ENCODE results near the gene ARID5B. TPM values are rescaled to one million over a fixed set of nuclear protein-coding genes. Genes with fewer than 3 reads are reported as not detected.

Gene ARID5B
- polyA plus RNA-seq, 1 donor from 2014 or later = 2.1 TPM

GRCh38 chr10:62052276-62052675, 150.8 kb downstream of the ARID5B start:
- TF ChIP-seq MXI1 (conservative IDR thresholded peaks at IDR 0.05; ENCODE audit: poor library complexity, severe bottlenecking) = no peak
- TF ChIP-seq REST (IDR thresholded peaks at IDR 0.05; ENCODE audit: borderline replicate concordance) = no peak
- no peak for TF ChIP-seq RAD21 (conservative IDR thresholded peaks at IDR 0.05)
- TF ChIP-seq EZH2 (IDR thresholded peaks at IDR 0.05; ENCODE audit: borderline replicate concordance, insufficient read depth, low read length, poor library complexity, severe bottlenecking) = no peak
- no peak for TF ChIP-seq SMC3 (conservative IDR thresholded peaks at IDR 0.05; ENCODE audit: poor library complexity)
- no peak overlapping the region for H3K4me3 ChIP-seq (ENCODE audit: low read length)
- H3K36me3 ChIP-seq (ENCODE audit: insufficient read depth, low read length) = no peaks in the 10 kb centered on the region
- H3F3A ChIP-seq (ENCODE audit: insufficient read depth, low read length, poor library complexity, severe bottlenecking) = peaks cover 4% of the 10 kb centered on the region
- no peaks in the 10 kb centered on the region for H3K79me2 ChIP-seq (replicated peaks; ENCODE audit: insufficient read depth, low read length)
- H3K9me2 ChIP-seq (ENCODE audit: insufficient read depth, low read length) = no peaks in the 10 kb centered on the region
- no peak overlapping the region for H2AFZ ChIP-seq (ENCODE audit: low read depth, low read length)
- no peak overlapping the region for H3K27ac ChIP-seq (ENCODE audit: low read length)
- no peak overlapping the region for H3K4me2 ChIP-seq (ENCODE audit: low read length)
- no peaks in the 10 kb centered on the region for H3K27me3 ChIP-seq (ENCODE audit: insufficient read depth, low read depth, low read length)
- no peaks in the 10 kb centered on the region for H3K9me3 ChIP-seq (ENCODE audit: low read length)
- no peak overlapping the region for H3K9ac ChIP-seq (ENCODE audit: low read length)
- no peaks in the 10 kb centered on the region for H4K20me1 ChIP-seq (ENCODE audit: insufficient read depth)

GRCh38 chr10:62053860-62054259, 152.4 kb downstream of the ARID5B start:
- H3K9ac ChIP-seq (ENCODE audit: low read length) = no peak overlapping the region
- no peaks in the 10 kb centered on the region for H3K36me3 ChIP-seq (ENCODE audit: insufficient read depth, low read length)
- H3F3A ChIP-seq (ENCODE audit: insufficient read depth, low read length, poor library complexity, severe bottlenecking) = peaks cover 4% of the 10 kb centered on the region
- H3K4me3 ChIP-seq (ENCODE audit: low read length) = no peak overlapping the region
- no peaks in the 10 kb centered on the region for H3K27me3 ChIP-seq (ENCODE audit: insufficient read depth, low read depth, low read length)
- H3K27ac ChIP-seq (ENCODE audit: low read length) = no peak overlapping the region
- H4K20me1 ChIP-seq (ENCODE audit: insufficient read depth) = no peaks in the 10 kb centered on the region
- TF ChIP-seq TAF1 (IDR thresholded peaks at IDR 0.05; ENCODE audit: low read depth) (no peak), SMC3 (conservative IDR thresholded peaks at IDR 0.05; ENCODE audit: poor library complexity) (no peak), CTCF (IDR thresholded peaks at IDR 0.05; ENCODE audit: poor library complexity, severe bottlenecking) (no peak)
- H3K9me3 ChIP-seq (ENCODE audit: low read length) = no peaks in the 10 kb centered on the region
- H3K4me2 ChIP-seq (ENCODE audit: low read length) = no peak overlapping the region
- H3K79me2 ChIP-seq (replicated peaks; ENCODE audit: insufficient read depth, low read length) = no peaks in the 10 kb centered on the region
- no peak overlapping the region for H2AFZ ChIP-seq (ENCODE audit: low read depth, low read length)
- no peaks in the 10 kb centered on the region for H3K9me2 ChIP-seq (ENCODE audit: insufficient read depth, low read length)

- Histone ChIP-seq H3K4me3 (ENCODE audit: low read length) (no peak overlapping the region), H3K27ac (ENCODE audit: low read length) (no peak overlapping the region), H3K79me2 (replicated peaks; ENCODE audit: insufficient read depth, low read length) (no peaks in the 10 kb centered on the region)
These were observed 152.9 kb downstream of the ARID5B start for GRCh38 chr10:62054408-62054807.

More at GRCh38 chr10:62054408-62054807, 152.9 kb downstream of the ARID5B start:
- no peaks in the 10 kb centered on the region for H3K9me3 ChIP-seq (ENCODE audit: low read length)
- peaks cover 2% of the 10 kb centered on the region for H3F3A ChIP-seq (ENCODE audit: insufficient read depth, low read length, poor library complexity, severe bottlenecking)
- no peak overlapping the region for H3K9ac ChIP-seq (ENCODE audit: low read length)
- no peak for TF ChIP-seq TAF1 (IDR thresholded peaks at IDR 0.05; ENCODE audit: low read depth)
- TF ChIP-seq EP300 (conservative IDR thresholded peaks at IDR 0.05; ENCODE audit: poor library complexity, severe bottlenecking) = no peak
- TF ChIP-seq MXI1 (conservative IDR thresholded peaks at IDR 0.05; ENCODE audit: poor library complexity, severe bottlenecking) = no peak
- TF ChIP-seq RAD21 (conservative IDR thresholded peaks at IDR 0.05) = no peak
- no peak for TF ChIP-seq POLR2AphosphoS5 (IDR thresholded peaks at IDR 0.05)
- TF ChIP-seq SMC3 (conservative IDR thresholded peaks at IDR 0.05; ENCODE audit: poor library complexity) = no peak
- TF ChIP-seq REST (IDR thresholded peaks at IDR 0.05; ENCODE audit: borderline replicate concordance) = no peak
- TF ChIP-seq EZH2 (IDR thresholded peaks at IDR 0.05; ENCODE audit: borderline replicate concordance, insufficient read depth, low read length, poor library complexity, severe bottlenecking) = no peak
- no peak for TF ChIP-seq CTCF (IDR thresholded peaks at IDR 0.05; ENCODE audit: poor library complexity, severe bottlenecking)
- H3K9me2 ChIP-seq (ENCODE audit: insufficient read depth, low read length) = no peaks in the 10 kb centered on the region
- no peaks in the 10 kb centered on the region for H4K20me1 ChIP-seq (ENCODE audit: insufficient read depth)
- H2AFZ ChIP-seq (ENCODE audit: low read depth, low read length) = no peak overlapping the region
- no peak overlapping the region for H3K4me2 ChIP-seq (ENCODE audit: low read length)
- H3K36me3 ChIP-seq (ENCODE audit: insufficient read depth, low read length) = no peaks in the 10 kb centered on the region
- no peaks in the 10 kb centered on the region for H3K27me3 ChIP-seq (ENCODE audit: insufficient read depth, low read depth, low read length)

Measured in neural cell (in vitro differentiated cells).